ENCODE measurements around the gene PHKB. TPM values are rescaled to one million over a fixed set of nuclear protein-coding genes. Genes with fewer than 3 reads are reported as not detected.

Gene PHKB
- total RNA-seq, 1 experiment from 2014 or later: 38.8 TPM

DNA sequence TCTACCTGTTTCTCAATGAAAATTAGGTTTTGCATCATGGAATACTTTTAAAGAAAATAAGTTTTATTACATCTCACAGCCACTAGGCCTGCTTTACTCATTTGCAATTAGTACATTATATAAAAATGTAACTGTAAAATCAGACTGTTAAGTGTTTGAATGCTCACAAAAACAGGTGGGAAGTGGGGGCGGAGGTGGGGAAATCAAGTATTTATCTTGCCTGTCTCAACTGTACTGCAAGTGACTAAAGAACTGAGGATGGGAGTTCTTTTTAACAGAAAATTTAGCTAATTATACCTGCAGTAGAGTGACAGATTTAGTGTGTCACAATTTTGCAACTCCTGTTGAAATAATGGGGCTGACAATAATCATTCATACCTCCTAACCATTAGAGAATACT, 34.3 kb upstream of the PHKB start:
- Mint-ChIP-seq H3K9me3 (peaks cover 6 to 9% of the 10 kb centered on the region in 2 experiments), H3K27me3 (ENCODE audit: low read depth) (no peaks in the 10 kb centered on the region), H3K27ac (no peak overlapping the region), H3K4me3 (no peak overlapping the region), H3K36me3 (ENCODE audit: insufficient read depth in 1 of 3, low read depth in 3 of 3) (peaks cover 30 to 41% (median 32%) of the 10 kb centered on the region in 3 experiments), H3K4me1 (peaks cover 10 to 18% of the 10 kb centered on the region in 2 experiments)
- Histone ChIP-seq H4K91ac (ENCODE audit: insufficient read length, low read depth, low read length) (no peak overlapping the region), H3K4me1 (ENCODE audit: insufficient read depth, low read length) (peaks cover 4% of the 10 kb centered on the region; the same call in 1 of the 2 replicates), H3K14ac (ENCODE audit: insufficient read depth, low read length) (no peak overlapping the region), H3K56ac (ENCODE audit: insufficient read length, low read depth, low read length) (no peak overlapping the region), H2AFZ (ENCODE audit: low read length) (no peak overlapping the region), H2BK5ac (ENCODE audit: insufficient read length, low read length) (no peak overlapping the region), H3K23me2 (ENCODE audit: insufficient read length, low read depth, low read length, poor library complexity, severe bottlenecking) (no peaks in the 10 kb centered on the region), H3K4ac (ENCODE audit: low read depth, low read length) (no peak overlapping the region), H2AK5ac (ENCODE audit: insufficient read length, low read length) (no peak overlapping the region), H2BK15ac (ENCODE audit: low read depth, low read length) (no peak overlapping the region), H3K79me2 (ENCODE audit: insufficient read depth, low read length) (no peaks in the 10 kb centered on the region), H3K23ac (ENCODE audit: insufficient read length, low read depth, low read length) (no peak overlapping the region), H3K27ac (ENCODE audit: insufficient read length, low read depth, low read length) (no peak overlapping the region), H4K8ac (replicated peaks; ENCODE audit: insufficient read length, low read depth, low read length) (no peak overlapping the region), H2BK20ac (ENCODE audit: low read depth, low read length, poor library complexity, severe bottlenecking) (no peak overlapping the region), H2BK120ac (ENCODE audit: low read depth, low read length, poor library complexity, severe bottlenecking) (no peak overlapping the region), H4K5ac (ENCODE audit: insufficient read length, low read depth, low read length) (no peak overlapping the region), H3K27me3 (ENCODE audit: insufficient read depth, low read length) (no peaks in the 10 kb centered on the region), H3K4me2 (ENCODE audit: insufficient read depth, insufficient read length, low read length) (no peak overlapping the region), H4K20me1 (ENCODE audit: control insufficient read depth, insufficient read depth, insufficient read length) (no peaks in the 10 kb centered on the region), H3K9me3 (ENCODE audit: control insufficient read depth, low read depth, low read length) (no peaks in the 10 kb centered on the region), H3T11ph (ENCODE audit: low read length) (no peak overlapping the region), H3K79me1 (ENCODE audit: insufficient read depth, low read depth, low read length, poor library complexity, severe bottlenecking) (no peaks in the 10 kb centered on the region), H3K9ac (ENCODE audit: extremely low read depth, insufficient read length, low read length) (no peak overlapping the region), H3K18ac (ENCODE audit: insufficient read length, low read depth, low read length) (no peak overlapping the region), H2BK12ac (ENCODE audit: insufficient read length, low read depth, low read length) (no peak overlapping the region)
- no peak for DNase-seq
- WGBS (ENCODE audit: extremely low coverage, insufficient read length, low lambda C conversion rate): no CpG with 5 or more reads among the region's 1 CpG
- TF ChIP-seq, protein P1, sequence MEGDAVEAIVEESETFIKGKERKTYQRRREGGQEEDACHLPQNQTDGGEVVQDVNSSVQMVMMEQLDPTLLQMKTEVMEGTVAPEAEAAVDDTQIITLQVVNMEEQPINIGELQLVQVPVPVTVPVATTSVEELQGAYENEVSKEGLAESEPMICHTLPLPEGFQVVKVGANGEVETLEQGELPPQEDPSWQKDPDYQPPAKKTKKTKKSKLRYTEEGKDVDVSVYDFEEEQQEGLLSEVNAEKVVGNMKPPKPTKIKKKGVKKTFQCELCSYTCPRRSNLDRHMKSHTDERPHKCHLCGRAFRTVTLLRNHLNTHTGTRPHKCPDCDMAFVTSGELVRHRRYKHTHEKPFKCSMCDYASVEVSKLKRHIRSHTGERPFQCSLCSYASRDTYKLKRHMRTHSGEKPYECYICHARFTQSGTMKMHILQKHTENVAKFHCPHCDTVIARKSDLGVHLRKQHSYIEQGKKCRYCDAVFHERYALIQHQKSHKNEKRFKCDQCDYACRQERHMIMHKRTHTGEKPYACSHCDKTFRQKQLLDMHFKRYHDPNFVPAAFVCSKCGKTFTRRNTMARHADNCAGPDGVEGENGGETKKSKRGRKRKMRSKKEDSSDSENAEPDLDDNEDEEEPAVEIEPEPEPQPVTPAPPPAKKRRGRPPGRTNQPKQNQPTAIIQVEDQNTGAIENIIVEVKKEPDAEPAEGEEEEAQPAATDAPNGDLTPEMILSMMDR (conservative IDR thresholded peaks at IDR 0.05): no peak
